Measurements from ENCODE around the gene TWNK. TPM values are rescaled to one million over a fixed set of nuclear protein-coding genes. Genes with fewer than 3 reads are reported as not detected.

Gene TWNK
- total and polyA plus RNA-seq, 2 donors from 2014 or later, result 3.8 to 8.9 TPM

- no peak for DNase-seq
- no peak for TF ChIP-seq CTCF (IDR thresholded peaks at IDR 0.05; ENCODE audit: borderline replicate concordance, extremely low read depth, insufficient read depth)
- intact Hi-C loops (cut with DNase I), result no loop called here
- Histone ChIP-seq H3K27me3 (ENCODE audit: control insufficient read depth, insufficient read depth, low read length) (no peaks in the 10 kb centered on the region), H3K4me1 (ENCODE audit: control insufficient read depth in 2 of 3, insufficient read depth in 2 of 3, low read depth in 1 of 3, low read length in 3 of 3) (peaks cover 4 to 11% (median 5%) of the 10 kb centered on the region in 3 donors), H3K36me3 (ENCODE audit: control insufficient read depth in 2 of 3, insufficient read depth in 3 of 3, low read length in 3 of 3) (peaks cover 3 to 46% (median 24%) of the 10 kb centered on the region in 3 donors), H3K9ac (ENCODE audit: low read length in 3 of 3) (no peak overlapping the region), H3K27ac (ENCODE audit: low read depth in 2 of 2, low read length in 2 of 2) (no peak overlapping the region), H3K9me3 (ENCODE audit: control insufficient read depth in 2 of 3, insufficient read depth in 1 of 3, low read length in 3 of 3) (no peaks in the 10 kb centered on the region), H3K4me3 (ENCODE audit: low read length in 3 of 3) (no peak overlapping the region)
- no peak for FAIRE-seq
Measured at GRCh38 chr10:100981178-100981772, 6.1 kb upstream of the TWNK start.

- intact Hi-C loops (cut with DNase I), result no loop called here
- FAIRE-seq (no peak), DNase-seq (peak in 3 of 5 donors; percentile 6 to 54 (median 37))
- no peaks in the 10 kb centered on the region for H3K9me3 ChIP-seq (ENCODE audit: control insufficient read depth in 2 of 3, insufficient read depth in 1 of 3, low read length in 3 of 3)
- no peak overlapping the region for H3K27ac ChIP-seq (ENCODE audit: low read depth in 2 of 2, low read length in 2 of 2)
- H3K36me3 ChIP-seq (ENCODE audit: control insufficient read depth in 2 of 3, insufficient read depth in 3 of 3, low read length in 3 of 3), result peaks cover 3 to 37% (median 17%) of the 10 kb centered on the region in 3 donors
- no peak for TF ChIP-seq CTCF (IDR thresholded peaks at IDR 0.05; ENCODE audit: borderline replicate concordance, extremely low read depth, insufficient read depth)
- no peaks in the 10 kb centered on the region for H3K27me3 ChIP-seq (ENCODE audit: control insufficient read depth, insufficient read depth, low read length)
- no peak overlapping the region for H3K4me3 ChIP-seq (ENCODE audit: low read length in 3 of 3)
- H3K9ac ChIP-seq (ENCODE audit: low read length in 3 of 3), result no peak overlapping the region
- H3K4me1 ChIP-seq (ENCODE audit: control insufficient read depth in 2 of 3, insufficient read depth in 2 of 3, low read depth in 1 of 3, low read length in 3 of 3), result peaks cover 4 to 20% (median 18%) of the 10 kb centered on the region in 3 donors
Measured at GRCh38 chr10:100982916-100983830, 4.2 kb upstream of the TWNK start.

GRCh38 chr10:100983868-100984671, 3.3 kb upstream of the TWNK start:
- Histone ChIP-seq H3K4me3 (ENCODE audit: low read length in 3 of 3) (no peak overlapping the region), H3K27ac (ENCODE audit: low read depth in 2 of 2, low read length in 2 of 2) (no peak overlapping the region), H3K9me3 (ENCODE audit: control insufficient read depth in 2 of 3, insufficient read depth in 1 of 3, low read length in 3 of 3) (no peaks in the 10 kb centered on the region), H3K36me3 (ENCODE audit: control insufficient read depth in 2 of 3, insufficient read depth in 3 of 3, low read length in 3 of 3) (peaks cover 3 to 28% (median 11%) of the 10 kb centered on the region in 3 donors), H3K4me1 (ENCODE audit: control insufficient read depth in 2 of 3, insufficient read depth in 2 of 3, low read depth in 1 of 3, low read length in 3 of 3) (peaks cover 4 to 21% (median 20%) of the 10 kb centered on the region in 3 donors), H3K9ac (ENCODE audit: low read length in 3 of 3) (no peak overlapping the region), H3K27me3 (ENCODE audit: control insufficient read depth, insufficient read depth, low read length) (no peaks in the 10 kb centered on the region)
- DNase-seq (peak in 3 of 5 donors; percentile 6 to 54 (median 22)), FAIRE-seq (no peak)
- intact Hi-C loops (cut with DNase I), result no loop called here
- TF ChIP-seq CTCF (IDR thresholded peaks at IDR 0.05; ENCODE audit: borderline replicate concordance, extremely low read depth, insufficient read depth), result no peak
